ENCODE data around the gene DPP6.

DNA sequence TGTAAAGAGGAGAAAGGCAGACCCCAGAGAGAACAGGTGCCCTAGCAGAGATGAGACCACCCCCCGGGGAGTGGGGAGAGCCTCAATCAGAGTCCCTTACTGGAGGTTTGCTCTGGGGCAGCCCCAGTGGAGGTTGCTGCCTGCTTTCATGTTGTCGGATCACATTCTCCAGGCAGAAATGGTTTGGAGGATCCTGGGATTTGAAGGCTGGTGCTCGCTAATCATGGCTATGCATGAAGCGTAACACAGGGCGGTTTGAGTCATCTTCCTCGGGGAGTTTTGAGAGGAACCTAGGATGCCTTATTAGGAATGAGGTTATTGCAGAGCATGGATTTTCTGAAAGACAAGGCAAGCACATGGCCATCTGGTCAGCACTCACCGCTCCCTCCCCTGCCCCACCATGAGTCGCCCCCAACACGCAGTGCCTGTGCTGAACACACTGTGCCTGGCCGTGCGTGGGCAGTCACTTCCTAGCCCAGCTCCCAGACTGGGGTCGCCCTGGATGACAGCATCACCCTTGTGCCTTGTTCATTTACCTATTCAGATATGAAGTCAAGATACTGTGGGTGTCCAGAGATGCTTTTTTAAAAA lies 319.9 kb downstream of the DPP6 start:
- TF ChIP-seq HDAC2 (IDR thresholded peaks at IDR 0.05) (no peak), KDM5A (IDR thresholded peaks at IDR 0.05) (no peak), POLR2A (IDR thresholded peaks at IDR 0.05; ENCODE audit: low read length) (no peak), PHF8 (IDR thresholded peaks at IDR 0.05; ENCODE audit: borderline replicate concordance, low read depth) (no peak), RAD21 (conservative IDR thresholded peaks at IDR 0.05 in 1 of 2, IDR thresholded peaks at IDR 0.05 in 1 of 2) (no peak), CEBPB (IDR thresholded peaks at IDR 0.05) (no peak), RCOR1 (IDR thresholded peaks at IDR 0.05; ENCODE audit: low read depth, low read length) (no peak), POLR2AphosphoS2 (conservative IDR thresholded peaks at IDR 0.05; ENCODE audit: low read length) (no peak)
- TF ChIP-seq, protein P1, sequence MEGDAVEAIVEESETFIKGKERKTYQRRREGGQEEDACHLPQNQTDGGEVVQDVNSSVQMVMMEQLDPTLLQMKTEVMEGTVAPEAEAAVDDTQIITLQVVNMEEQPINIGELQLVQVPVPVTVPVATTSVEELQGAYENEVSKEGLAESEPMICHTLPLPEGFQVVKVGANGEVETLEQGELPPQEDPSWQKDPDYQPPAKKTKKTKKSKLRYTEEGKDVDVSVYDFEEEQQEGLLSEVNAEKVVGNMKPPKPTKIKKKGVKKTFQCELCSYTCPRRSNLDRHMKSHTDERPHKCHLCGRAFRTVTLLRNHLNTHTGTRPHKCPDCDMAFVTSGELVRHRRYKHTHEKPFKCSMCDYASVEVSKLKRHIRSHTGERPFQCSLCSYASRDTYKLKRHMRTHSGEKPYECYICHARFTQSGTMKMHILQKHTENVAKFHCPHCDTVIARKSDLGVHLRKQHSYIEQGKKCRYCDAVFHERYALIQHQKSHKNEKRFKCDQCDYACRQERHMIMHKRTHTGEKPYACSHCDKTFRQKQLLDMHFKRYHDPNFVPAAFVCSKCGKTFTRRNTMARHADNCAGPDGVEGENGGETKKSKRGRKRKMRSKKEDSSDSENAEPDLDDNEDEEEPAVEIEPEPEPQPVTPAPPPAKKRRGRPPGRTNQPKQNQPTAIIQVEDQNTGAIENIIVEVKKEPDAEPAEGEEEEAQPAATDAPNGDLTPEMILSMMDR (IDR thresholded peaks at IDR 0.05) = no peak
